Measurements from ENCODE around the gene FAM50B. TPM values are rescaled to one million over a fixed set of nuclear protein-coding genes. Genes with fewer than 3 reads are reported as not detected.

The FAM50B gene
- total and polyA plus RNA-seq, 2 donors from 2014 or later, result 13.2 to 24.8 TPM

DNA sequence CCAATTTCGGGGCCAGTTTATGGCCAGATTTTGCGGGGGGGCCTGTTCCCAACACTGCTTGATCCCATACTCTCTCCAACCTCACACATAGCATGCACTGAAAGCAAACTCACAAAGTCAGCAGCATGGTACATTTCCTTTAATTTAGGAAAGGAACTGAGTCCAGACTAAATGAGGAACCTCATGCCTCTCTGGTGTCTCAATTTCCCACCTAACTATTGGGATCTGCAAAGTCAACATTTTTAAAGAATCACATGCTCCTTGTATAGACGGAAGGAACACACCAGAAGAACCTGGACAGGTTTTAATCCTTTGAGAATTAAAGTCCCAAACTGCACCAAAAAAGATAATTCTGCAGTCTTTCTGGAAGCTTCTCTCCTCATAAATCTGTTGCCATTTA lies 33.3 kb downstream of the FAM50B start:
- TF ChIP-seq, protein P1, sequence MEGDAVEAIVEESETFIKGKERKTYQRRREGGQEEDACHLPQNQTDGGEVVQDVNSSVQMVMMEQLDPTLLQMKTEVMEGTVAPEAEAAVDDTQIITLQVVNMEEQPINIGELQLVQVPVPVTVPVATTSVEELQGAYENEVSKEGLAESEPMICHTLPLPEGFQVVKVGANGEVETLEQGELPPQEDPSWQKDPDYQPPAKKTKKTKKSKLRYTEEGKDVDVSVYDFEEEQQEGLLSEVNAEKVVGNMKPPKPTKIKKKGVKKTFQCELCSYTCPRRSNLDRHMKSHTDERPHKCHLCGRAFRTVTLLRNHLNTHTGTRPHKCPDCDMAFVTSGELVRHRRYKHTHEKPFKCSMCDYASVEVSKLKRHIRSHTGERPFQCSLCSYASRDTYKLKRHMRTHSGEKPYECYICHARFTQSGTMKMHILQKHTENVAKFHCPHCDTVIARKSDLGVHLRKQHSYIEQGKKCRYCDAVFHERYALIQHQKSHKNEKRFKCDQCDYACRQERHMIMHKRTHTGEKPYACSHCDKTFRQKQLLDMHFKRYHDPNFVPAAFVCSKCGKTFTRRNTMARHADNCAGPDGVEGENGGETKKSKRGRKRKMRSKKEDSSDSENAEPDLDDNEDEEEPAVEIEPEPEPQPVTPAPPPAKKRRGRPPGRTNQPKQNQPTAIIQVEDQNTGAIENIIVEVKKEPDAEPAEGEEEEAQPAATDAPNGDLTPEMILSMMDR (IDR thresholded peaks at IDR 0.05; ENCODE audit: borderline replicate concordance, extremely low read depth, insufficient read depth), result no peak
- Histone ChIP-seq H3K36me3 (ENCODE audit: control insufficient read depth in 2 of 3, insufficient read depth in 3 of 3, low read length in 3 of 3) (no peaks in the 10 kb centered on the region), H3K27ac (ENCODE audit: low read depth in 2 of 2, low read length in 2 of 2) (no peak overlapping the region), H3K4me3 (ENCODE audit: low read length in 3 of 3) (no peak overlapping the region), H3K9me3 (ENCODE audit: control insufficient read depth in 2 of 3, insufficient read depth in 1 of 3, low read length in 3 of 3) (no peaks in the 10 kb centered on the region), H3K9ac (ENCODE audit: low read length in 3 of 3) (no peak overlapping the region), H3K4me1 (ENCODE audit: control insufficient read depth in 2 of 3, insufficient read depth in 2 of 3, low read depth in 1 of 3, low read length in 3 of 3) (no peaks in the 10 kb centered on the region), H3K27me3 (ENCODE audit: control insufficient read depth, insufficient read depth, low read length) (no peaks in the 10 kb centered on the region)
- intact Hi-C loops (cut with DNase I), result no loop called here
- DNase-seq (no peak), FAIRE-seq (no peak)

DNA sequence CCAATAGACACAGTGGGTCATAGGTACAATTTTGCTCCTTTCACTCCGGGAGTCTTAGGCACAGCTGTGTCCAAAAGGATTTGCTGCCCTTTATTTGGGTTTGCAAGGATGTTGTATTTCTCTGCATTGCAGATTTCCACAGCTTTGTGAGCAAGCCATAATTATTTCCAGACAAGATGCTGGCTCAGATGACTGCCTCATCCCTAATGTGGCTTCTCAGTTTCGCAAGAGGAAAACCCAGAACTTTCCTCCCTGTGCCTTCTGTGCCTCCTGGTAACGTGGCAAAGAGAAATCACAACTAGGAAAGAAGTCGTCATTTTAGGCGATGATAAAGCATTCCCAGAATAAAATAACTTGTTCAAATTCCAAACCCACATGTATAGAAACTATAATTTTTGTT lies 33.7 kb downstream of the FAM50B start:
- Histone ChIP-seq H3K27ac (ENCODE audit: low read depth in 2 of 2, low read length in 2 of 2) (no peak overlapping the region), H3K27me3 (ENCODE audit: control insufficient read depth, insufficient read depth, low read length) (no peaks in the 10 kb centered on the region), H3K9ac (ENCODE audit: low read length in 3 of 3) (no peak overlapping the region), H3K4me1 (ENCODE audit: control insufficient read depth in 2 of 3, insufficient read depth in 2 of 3, low read depth in 1 of 3, low read length in 3 of 3) (no peaks in the 10 kb centered on the region), H3K9me3 (ENCODE audit: control insufficient read depth in 2 of 3, insufficient read depth in 1 of 3, low read length in 3 of 3) (no peaks in the 10 kb centered on the region), H3K4me3 (ENCODE audit: low read length in 3 of 3) (no peak overlapping the region), H3K36me3 (ENCODE audit: control insufficient read depth in 2 of 3, insufficient read depth in 3 of 3, low read length in 3 of 3) (no peaks in the 10 kb centered on the region)
- TF ChIP-seq, protein P1 (IDR thresholded peaks at IDR 0.05; ENCODE audit: borderline replicate concordance, extremely low read depth, insufficient read depth), result no peak
- DNase-seq (peak in 1 of 5 donors; percentile 17), FAIRE-seq (no peak)
- intact Hi-C loops (cut with DNase I), result no loop called here

DNA sequence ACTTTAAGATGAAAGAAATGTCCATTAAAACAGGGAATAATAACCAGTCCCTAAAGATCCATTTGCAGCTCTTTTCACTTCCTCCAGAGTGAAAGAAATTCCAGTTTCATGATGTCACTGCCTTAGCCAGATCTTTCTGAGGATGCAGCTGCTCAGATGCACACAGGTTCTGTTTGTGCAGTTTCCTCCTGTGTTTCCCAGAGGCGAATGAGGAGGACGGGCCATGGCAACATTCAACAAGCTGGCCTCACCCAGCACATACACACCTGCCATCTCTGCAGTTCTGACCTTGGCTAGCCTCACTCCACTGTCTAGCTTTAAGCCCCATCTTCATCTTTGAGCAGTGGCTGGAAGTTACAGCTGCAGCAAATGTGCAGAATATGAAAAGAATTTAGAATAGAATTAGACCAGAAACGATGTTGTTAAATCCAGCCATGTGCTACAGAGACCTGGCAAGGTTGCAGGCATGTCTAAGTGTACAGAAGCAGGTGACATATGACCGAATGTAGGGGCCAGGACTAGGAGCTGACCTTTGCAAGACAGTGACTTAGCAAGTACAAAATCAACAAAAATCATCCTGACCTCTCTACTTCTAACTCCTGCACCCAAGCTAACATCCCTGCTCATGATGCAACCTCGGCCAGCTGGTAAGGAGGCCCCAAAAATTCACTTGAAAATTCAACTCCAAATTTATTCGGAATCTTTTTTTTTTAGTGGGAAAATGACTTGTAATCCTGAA lies 35.0 kb downstream of the FAM50B start:
- Histone ChIP-seq H3K27me3 (ENCODE audit: control insufficient read depth, insufficient read depth, low read length) (no peaks in the 10 kb centered on the region), H3K4me3 (ENCODE audit: low read length in 3 of 3) (no peak overlapping the region), H3K27ac (ENCODE audit: low read depth in 2 of 2, low read length in 2 of 2) (no peak overlapping the region), H3K36me3 (ENCODE audit: control insufficient read depth in 2 of 3, insufficient read depth in 3 of 3, low read length in 3 of 3) (no peaks in the 10 kb centered on the region), H3K4me1 (ENCODE audit: control insufficient read depth in 2 of 3, insufficient read depth in 2 of 3, low read depth in 1 of 3, low read length in 3 of 3) (no peaks in the 10 kb centered on the region), H3K9me3 (ENCODE audit: control insufficient read depth in 2 of 3, insufficient read depth in 1 of 3, low read length in 3 of 3) (no peaks in the 10 kb centered on the region), H3K9ac (ENCODE audit: low read length in 3 of 3) (no peak overlapping the region)
- no peak for FAIRE-seq
- TF ChIP-seq, protein P1 (IDR thresholded peaks at IDR 0.05; ENCODE audit: borderline replicate concordance, extremely low read depth, insufficient read depth), result no peak
- peak in 3 of 5 donors; percentile 38 to 76 (median 65) for DNase-seq
- intact Hi-C loops (cut with DNase I), result no loop called here

Measured in kidney (tissue), 14 donors.